NCI-H345 (cell line): Measurements from ENCODE around the gene NACC2.
"Not testable (repeated sequence)": the region's sequence is repeated elsewhere in the genome, so short reads cannot be mapped to it uniquely, and the experiment has no call there.

Experiments used
- DNase-seq: peaks from one replicate; lab custom pipeline; 2025; lab: John Stamatoyannopoulos, UW

The NACC2 gene

DNA sequence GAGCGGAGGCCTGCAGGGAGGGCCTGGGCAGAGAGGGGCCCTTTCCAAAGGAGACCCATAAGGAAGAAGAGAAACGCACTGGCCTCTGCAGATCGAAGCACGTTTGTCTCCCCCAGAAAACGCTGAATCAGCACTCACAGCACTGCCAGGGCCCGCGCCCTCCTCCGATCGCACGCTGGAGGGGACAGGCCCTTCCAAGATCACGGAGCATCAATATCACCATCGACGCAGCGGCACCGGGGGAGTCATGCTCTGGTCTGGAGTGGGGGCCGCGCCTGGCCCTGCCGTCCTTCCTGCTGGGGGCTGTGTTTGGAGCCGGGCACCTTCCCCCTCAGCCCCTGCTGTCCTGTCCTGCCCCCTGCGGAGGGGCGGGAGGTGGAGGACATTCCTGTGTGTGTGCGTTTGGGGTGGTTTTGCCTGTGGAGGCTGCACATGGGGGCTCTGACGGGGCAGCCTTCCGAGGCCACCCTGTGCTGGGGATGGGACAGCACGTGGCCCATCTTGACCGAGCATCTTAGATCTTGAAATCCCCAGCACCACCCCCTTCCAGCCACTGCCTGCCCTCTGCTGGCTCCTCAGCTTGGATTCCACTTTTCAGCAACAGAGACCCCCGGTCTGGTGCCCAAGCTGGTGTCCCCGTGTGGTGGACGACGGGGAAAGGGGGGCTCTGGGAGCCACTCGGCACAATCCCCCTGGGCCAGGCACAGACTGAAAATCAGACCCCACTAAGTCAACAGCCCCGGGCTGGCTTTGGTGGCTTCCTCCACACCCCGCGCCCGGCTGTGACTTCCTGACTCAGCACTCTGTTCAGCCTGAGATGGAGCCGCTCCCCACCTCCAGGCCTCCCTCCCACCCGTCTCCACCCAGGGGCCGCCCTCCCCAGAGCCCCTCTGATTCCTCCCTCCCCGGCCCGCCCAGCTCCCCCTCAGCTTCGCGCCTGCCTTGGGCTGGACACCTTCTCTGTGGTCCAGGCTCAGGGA, 15.3 kb upstream of the NACC2 start:
- DNase-seq, result no peak

GRCh38 chr9:136109351-136110081, 14.4 kb upstream of the NACC2 start:
- peak; percentile 97 for DNase-seq

DNA sequence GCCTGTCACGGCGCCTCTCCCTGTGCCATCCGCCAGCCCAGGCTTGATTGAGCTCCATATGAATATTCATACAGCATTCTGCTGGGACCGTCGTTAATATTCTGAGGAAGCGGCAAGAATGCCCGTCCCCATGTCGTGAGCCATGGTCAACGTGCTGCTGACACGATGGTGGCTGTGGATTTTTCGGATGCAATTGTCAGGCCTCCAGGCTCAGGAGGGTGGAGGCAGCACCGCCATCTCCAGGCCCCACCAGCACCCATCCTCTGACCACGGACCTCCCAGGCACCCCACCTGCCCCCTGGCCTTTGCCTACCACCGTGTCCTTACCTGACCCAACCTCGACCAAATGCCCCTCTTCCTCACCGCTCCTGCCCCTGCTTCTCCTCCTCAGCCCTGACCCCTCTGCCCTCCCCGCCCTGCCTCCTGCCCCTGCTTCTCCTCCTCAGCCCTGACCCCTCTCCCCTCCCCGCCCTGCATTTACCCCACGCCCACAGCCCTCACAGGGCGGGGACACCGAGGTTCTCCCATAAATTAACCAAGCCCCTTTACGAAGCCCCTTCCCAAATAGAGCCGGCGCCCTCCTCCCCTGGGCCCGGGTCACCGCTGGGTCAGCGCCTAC, 13.7 kb upstream of the NACC2 start:
- no peak for DNase-seq

- peak; percentile 81 for DNase-seq
Measured at GRCh38 chr9:136107953-136108647, 13.0 kb upstream of the NACC2 start.

DNA sequence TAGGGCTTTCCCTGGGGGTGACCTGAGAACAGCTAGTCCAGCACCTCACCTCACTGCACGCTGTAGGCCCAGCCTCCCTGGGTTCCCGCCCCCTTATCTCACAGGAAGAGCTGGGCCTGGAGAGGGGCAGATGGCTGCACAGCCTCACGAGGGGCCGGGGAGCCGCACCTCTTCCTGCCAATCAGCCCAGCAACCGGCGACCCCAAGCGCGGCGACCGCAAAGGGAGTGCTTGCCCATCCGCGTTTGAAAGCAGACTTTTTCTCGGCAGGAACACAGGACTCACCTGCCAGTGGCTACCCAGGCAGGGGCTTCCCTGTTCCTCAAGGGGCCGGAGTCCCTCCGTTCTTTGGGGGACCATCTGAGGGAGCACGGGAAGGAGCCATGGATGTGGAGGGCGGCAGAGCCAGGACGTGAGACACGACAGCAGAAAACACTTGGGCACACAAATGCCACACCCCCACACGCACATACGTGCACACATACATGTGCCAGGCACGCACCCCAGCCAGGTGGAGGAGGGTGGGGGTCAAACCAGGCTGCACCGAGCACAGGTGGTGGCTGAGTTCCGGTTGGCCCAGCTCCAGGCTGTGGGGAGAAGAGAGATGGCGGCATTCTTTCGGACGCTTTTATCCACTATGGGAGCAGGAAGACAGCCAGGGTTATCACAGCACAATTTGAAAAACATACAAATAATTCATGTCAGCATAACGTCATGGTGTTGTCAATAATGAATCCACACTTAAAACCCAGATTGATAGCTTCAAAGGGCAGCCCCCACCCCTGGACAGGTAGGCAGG, 12.3 kb upstream of the NACC2 start:
- DNase-seq, result peak; percentile 37

- DNase-seq, result no peak
Measured at GRCh38 chr9:136105398-136106135, 10.5 kb upstream of the NACC2 start.

- DNase-seq, result no peak
Measured at GRCh38 chr9:136104916-136105315, 9.8 kb upstream of the NACC2 start.

DNA sequence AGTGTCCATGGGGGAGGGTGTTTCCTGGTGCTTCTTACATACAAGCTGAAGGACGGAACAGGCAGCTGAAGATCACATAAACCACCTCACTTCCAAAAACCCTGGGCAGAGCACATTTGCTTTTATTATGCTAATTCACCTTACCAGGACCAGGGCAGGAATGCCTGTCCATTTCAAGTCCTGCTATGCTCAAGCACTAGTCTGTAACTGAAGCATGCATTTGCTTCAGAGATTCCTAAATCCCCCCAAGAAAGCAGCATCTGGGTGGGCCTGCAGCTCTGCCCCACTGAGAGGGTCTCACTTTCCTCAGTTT, 9.4 kb upstream of the NACC2 start:
- no peak for DNase-seq

DNA sequence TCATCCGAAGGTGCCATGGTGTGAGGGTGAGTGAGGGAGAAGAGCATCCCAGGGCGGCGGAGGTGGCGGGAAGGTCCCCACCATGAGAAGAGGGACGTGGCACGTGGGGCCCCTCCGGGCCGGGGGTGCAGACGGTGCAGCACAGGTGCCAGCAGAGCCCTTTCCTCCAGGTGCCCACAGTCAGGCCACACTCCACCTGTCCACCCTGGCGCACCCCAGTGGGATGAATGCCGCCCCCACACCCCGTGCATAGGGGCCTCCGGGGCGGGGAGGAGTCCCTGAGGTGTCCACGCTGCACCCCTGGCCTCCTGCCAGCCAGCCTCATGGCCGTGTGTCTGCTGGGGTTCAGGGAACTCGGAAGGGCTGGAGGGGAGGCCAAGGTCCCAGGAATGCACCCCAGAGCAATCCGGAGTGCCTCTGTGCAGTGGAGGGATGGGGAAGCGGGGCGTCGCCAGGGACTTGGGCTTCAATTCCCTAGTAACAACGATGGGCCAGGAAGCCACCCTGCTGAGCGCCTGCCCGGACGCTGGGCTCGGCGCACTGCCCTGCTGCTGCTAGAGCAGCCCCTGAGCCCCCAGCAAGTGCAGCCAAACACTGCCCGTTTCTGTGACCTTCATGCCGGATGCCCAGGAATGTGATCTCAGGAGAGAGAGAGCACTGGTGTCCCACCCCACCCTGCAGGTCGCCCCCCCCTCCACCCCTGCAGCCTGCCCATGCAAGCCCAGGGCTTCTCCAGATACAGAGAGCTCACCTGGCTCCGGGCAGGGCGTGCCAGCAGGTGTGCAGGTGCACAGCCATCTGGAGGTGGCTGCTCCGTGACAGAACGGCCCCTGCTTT, 8.8 kb upstream of the NACC2 start:
- DNase-seq, result peak; percentile 80

DNA sequence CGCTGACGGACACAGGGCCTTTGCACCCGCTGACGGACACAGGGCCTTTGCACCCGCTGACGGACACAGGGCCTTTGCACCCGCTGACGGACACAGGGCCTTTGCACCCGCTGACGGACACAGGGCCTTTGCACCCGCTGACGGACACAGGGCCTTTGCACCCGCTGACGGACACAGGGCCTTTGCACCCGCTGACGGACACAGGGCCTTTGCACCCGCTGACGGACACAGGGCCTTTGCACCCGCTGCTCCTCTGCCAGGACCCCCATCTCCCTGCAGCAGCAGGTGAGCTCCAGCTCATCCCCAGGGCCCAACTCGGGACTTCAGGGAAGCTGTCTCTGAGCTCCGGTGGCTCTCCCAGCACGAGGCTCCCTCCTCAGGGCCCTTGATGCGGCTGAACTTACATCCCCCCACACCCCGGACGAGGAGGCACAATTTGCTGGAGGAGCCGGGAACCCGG, 6.6 kb upstream of the NACC2 start:
- DNase-seq, result not testable (repeated sequence)

DNA sequence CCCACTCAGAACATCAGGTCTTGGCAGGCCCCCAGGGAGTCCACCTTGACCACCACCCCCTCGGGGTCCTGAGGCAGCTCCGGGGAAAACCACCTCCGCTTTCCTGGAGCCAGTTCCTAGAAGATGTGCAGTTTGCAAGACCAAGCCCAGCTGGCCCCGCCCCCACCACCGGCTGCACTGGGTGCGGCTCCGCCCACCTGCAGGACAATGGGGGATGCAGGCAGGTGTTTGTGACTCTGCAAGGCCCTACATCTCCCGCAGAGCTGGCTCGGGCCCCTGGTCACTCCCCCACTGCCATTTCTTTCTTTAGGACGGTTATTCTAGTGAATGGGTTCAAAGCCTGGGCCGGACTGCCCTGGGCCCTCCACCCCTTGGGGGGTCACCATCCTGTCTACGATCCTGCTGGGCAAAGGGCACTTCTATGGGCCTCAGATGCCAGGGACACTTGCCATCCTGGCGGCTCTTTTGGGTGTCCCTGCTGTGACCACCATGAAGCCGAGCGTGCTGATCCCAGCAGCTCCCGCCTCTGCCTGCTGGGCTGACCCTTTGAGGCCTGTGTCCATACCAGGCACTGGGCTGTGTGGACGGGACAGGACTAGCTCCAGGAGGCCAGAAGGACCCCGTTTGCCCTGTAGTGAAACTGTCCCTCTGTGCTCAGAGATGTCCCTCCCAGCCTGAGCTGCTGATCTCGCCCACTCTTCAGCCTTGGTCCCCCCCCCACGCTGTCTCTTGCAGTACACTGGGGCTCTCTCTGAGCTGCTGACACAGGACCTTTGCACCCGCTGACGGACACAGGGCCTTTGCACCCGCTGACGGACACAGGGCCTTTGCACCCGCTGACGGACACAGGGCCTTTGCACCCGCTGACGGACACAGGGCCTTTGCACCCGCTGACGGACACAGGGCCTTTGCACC, 5.9 kb upstream of the NACC2 start:
- peak; percentile 82 for DNase-seq

- no peak for DNase-seq
Measured at GRCh38 chr9:136099542-136099941, 4.5 kb upstream of the NACC2 start.

- DNase-seq, result no peak
Measured at GRCh38 chr9:136098844-136099243, 3.8 kb upstream of the NACC2 start.

- DNase-seq, result no peak
Measured at GRCh38 chr9:136098210-136098609, 3.1 kb upstream of the NACC2 start.

- no peak for DNase-seq
Measured at GRCh38 chr9:136096505-136097001, 1.5 kb upstream of the NACC2 start.

GRCh38 chr9:136093995-136094881, 851 bp downstream of the NACC2 start:
- DNase-seq, result no peak

DNA sequence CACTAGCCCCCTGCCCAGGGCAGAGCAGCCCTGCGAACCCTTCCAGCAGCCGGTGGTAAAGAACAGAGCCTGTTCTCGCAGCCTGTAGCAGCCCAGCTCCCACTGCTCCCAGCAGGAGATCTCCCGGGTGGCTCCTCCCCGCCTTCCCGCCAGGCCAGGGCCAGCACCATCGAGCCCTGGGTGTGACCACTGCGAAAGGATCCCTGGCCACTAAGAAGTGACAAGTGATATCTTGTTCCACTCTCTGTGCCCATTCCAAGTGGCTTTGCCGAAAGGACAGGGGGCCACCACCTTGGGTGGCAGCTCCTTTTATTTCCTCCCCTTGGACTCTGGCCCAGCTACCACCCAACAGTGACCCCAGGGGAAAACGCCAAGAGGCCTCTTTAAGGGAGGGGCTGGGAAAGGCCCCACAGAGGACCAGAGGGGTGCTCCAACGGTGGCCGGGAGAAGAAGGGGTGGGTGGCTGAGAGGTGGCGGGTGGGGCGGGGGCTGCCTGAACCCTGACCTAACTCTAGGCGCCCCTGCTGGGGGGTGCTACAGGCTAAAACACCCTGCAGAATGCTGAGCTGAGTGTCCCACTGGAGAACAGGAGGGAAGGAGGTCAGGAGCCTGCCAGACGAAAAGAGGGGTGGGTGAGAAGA, 1.6 kb downstream of the NACC2 start:
- no peak for DNase-seq
